UCSD-AML1 (cell line): ENCODE measurements around the gene G0S2.

Experiments
- DNase-seq: peaks from one replicate; lab custom pipeline; 2025; ENCODE audit not compliant: unreplicated experiment; lab: John Stamatoyannopoulos, UW

Gene G0S2

GRCh38 chr1:209674957-209675564 is at the start of gene G0S2:
TSS of gene G0S2 (plus strand) at chr1:209675412. CDS start at chr1:209675685, 273 bp downstream.
- no peak for DNase-seq

- no peak for DNase-seq
Measured at GRCh38 chr1:209625791-209626285, 49.4 kb upstream of the G0S2 start.

GRCh38 chr1:209626346-209627026 is 48.7 kb upstream of the G0S2 start:
- DNase-seq = no peak

- no peak for DNase-seq
Measured at GRCh38 chr1:209627027-209627731, 48.0 kb upstream of the G0S2 start.

- DNase-seq = peak; percentile 72
Measured at GRCh38 chr1:209627732-209628196, 47.4 kb upstream of the G0S2 start.

- DNase-seq = no peak
Measured at GRCh38 chr1:209628618-209629299, 46.5 kb upstream of the G0S2 start.

GRCh38 chr1:209629621-209630382 is 45.4 kb upstream of the G0S2 start:
- no peak for DNase-seq

GRCh38 chr1:209630383-209631225 is 44.6 kb upstream of the G0S2 start:
- no peak for DNase-seq

- DNase-seq = no peak
Measured at GRCh38 chr1:209633335-209633997, 41.7 kb upstream of the G0S2 start.

GRCh38 chr1:209634005-209634737 is 41.0 kb upstream of the G0S2 start:
- no peak for DNase-seq

GRCh38 chr1:209635850-209636249 is 39.4 kb upstream of the G0S2 start:
- no peak for DNase-seq

GRCh38 chr1:209641832-209642172 is 33.4 kb upstream of the G0S2 start:
- no peak for DNase-seq

- no peak for DNase-seq
Measured at GRCh38 chr1:209642816-209643215, 32.4 kb upstream of the G0S2 start.

- DNase-seq = no peak
Measured at GRCh38 chr1:209643285-209644020, 31.8 kb upstream of the G0S2 start.

- no peak for DNase-seq
Measured at GRCh38 chr1:209645574-209646452, 29.4 kb upstream of the G0S2 start.

GRCh38 chr1:209646558-209646957 is 28.7 kb upstream of the G0S2 start:
- DNase-seq = no peak

- no peak for DNase-seq
Measured at GRCh38 chr1:209647156-209647555, 28.1 kb upstream of the G0S2 start.
